Measurements from ENCODE around the gene FUNDC1.

FUNDC1 gene

GRCh38 chrX:44529310-44529709 is 13.3 kb downstream of the FUNDC1 start:
- no peaks in the 10 kb centered on the region for H3K27me3 ChIP-seq (ENCODE audit: insufficient read depth, low read length, poor library complexity)
- H4K20me1 ChIP-seq (ENCODE audit: insufficient read depth, low read length), result no peaks in the 10 kb centered on the region
- H3K4me3 ChIP-seq (ENCODE audit: low read depth in 1 of 2, low read length in 2 of 2), result no peak overlapping the region
- peaks cover 6% of the 10 kb centered on the region; the same call in 1 of the 2 replicates for H3K79me2 ChIP-seq (ENCODE audit: insufficient read depth, low read length)
- H3K4me1 ChIP-seq (ENCODE audit: insufficient read depth, low read length), result no peaks in the 10 kb centered on the region
- H3K27ac ChIP-seq (ENCODE audit: low read length), result no peak overlapping the region
- TF ChIP-seq CTCF (IDR thresholded peaks at IDR 0.05; ENCODE audit: borderline replicate concordance, extremely low read depth, low read length, poor library complexity, severe bottlenecking) (no peak), EZH2 (IDR thresholded peaks at IDR 0.05; ENCODE audit: borderline replicate concordance, low read depth, low read length, severe bottlenecking) (no peak)
- no peak for DNase-seq
- no peak overlapping the region for H3K4me2 ChIP-seq (ENCODE audit: insufficient read depth, low read length)
- H3K9me3 ChIP-seq (ENCODE audit: insufficient read depth, low read length, severe bottlenecking), result no peaks in the 10 kb centered on the region
- ATAC-seq (ENCODE audit: insufficient read depth, low read depth), result no peak
- peaks cover 7% of the 10 kb centered on the region; the same call in 1 of the 2 replicates for H3K36me3 ChIP-seq (ENCODE audit: insufficient read depth, low read length)
- no peak overlapping the region for H3K9ac ChIP-seq (ENCODE audit: low read depth, low read length)
- no peak overlapping the region for H2AFZ ChIP-seq (ENCODE audit: low read depth, low read length)

- no peaks in the 10 kb centered on the region for H4K20me1 ChIP-seq (ENCODE audit: insufficient read depth, low read length)
- no peak for TF ChIP-seq EZH2 (IDR thresholded peaks at IDR 0.05; ENCODE audit: borderline replicate concordance, low read depth, low read length, severe bottlenecking)
- TF ChIP-seq CTCF (IDR thresholded peaks at IDR 0.05; ENCODE audit: borderline replicate concordance, extremely low read depth, low read length, poor library complexity, severe bottlenecking), result no peak
- no peaks in the 10 kb centered on the region for H3K27me3 ChIP-seq (ENCODE audit: insufficient read depth, low read length, poor library complexity)
- H2AFZ ChIP-seq (ENCODE audit: low read depth, low read length), result no peak overlapping the region
- H3K27ac ChIP-seq (ENCODE audit: low read length), result no peak overlapping the region
- H3K4me3 ChIP-seq (ENCODE audit: low read depth in 1 of 2, low read length in 2 of 2), result no peak overlapping the region
- H3K36me3 ChIP-seq (ENCODE audit: insufficient read depth, low read length), result no peaks in the 10 kb centered on the region
- DNase-seq (no peak), ATAC-seq (ENCODE audit: insufficient read depth, low read depth) (no peak)
- H3K4me1 ChIP-seq (ENCODE audit: insufficient read depth, low read length), result no peaks in the 10 kb centered on the region
- H3K79me2 ChIP-seq (ENCODE audit: insufficient read depth, low read length), result no peaks in the 10 kb centered on the region
- H3K4me2 ChIP-seq (ENCODE audit: insufficient read depth, low read length), result no peak overlapping the region
- no peaks in the 10 kb centered on the region for H3K9me3 ChIP-seq (ENCODE audit: insufficient read depth, low read length, severe bottlenecking)
- no peak overlapping the region for H3K9ac ChIP-seq (ENCODE audit: low read depth, low read length)
Measured at GRCh38 chrX:44514272-44514671, 28.4 kb downstream of the FUNDC1 start.

- no peak for TF ChIP-seq EZH2 (IDR thresholded peaks at IDR 0.05; ENCODE audit: borderline replicate concordance, low read depth, low read length, severe bottlenecking)
- TF ChIP-seq CTCF (IDR thresholded peaks at IDR 0.05; ENCODE audit: borderline replicate concordance, extremely low read depth, low read length, poor library complexity, severe bottlenecking), result no peak
- no peaks in the 10 kb centered on the region for H4K20me1 ChIP-seq (ENCODE audit: insufficient read depth, low read length)
- H3K9ac ChIP-seq (ENCODE audit: low read depth, low read length), result no peak overlapping the region
- H2AFZ ChIP-seq (ENCODE audit: low read depth, low read length), result no peak overlapping the region
- H3K4me1 ChIP-seq (ENCODE audit: insufficient read depth, low read length), result no peaks in the 10 kb centered on the region
- ATAC-seq (ENCODE audit: insufficient read depth, low read depth) (no peak), DNase-seq (no peak)
- no peaks in the 10 kb centered on the region for H3K9me3 ChIP-seq (ENCODE audit: insufficient read depth, low read length, severe bottlenecking)
- H3K79me2 ChIP-seq (ENCODE audit: insufficient read depth, low read length), result no peaks in the 10 kb centered on the region
- no peaks in the 10 kb centered on the region for H3K27me3 ChIP-seq (ENCODE audit: insufficient read depth, low read length, poor library complexity)
- no peak overlapping the region for H3K27ac ChIP-seq (ENCODE audit: low read length)
- H3K36me3 ChIP-seq (ENCODE audit: insufficient read depth, low read length), result no peaks in the 10 kb centered on the region
- no peak overlapping the region for H3K4me3 ChIP-seq (ENCODE audit: low read depth in 1 of 2, low read length in 2 of 2)
- no peak overlapping the region for H3K4me2 ChIP-seq (ENCODE audit: insufficient read depth, low read length)
Measured at GRCh38 chrX:44507292-44507691, 35.4 kb downstream of the FUNDC1 start.

- no peak overlapping the region for H2AFZ ChIP-seq (ENCODE audit: low read depth, low read length)
- no peaks in the 10 kb centered on the region for H3K36me3 ChIP-seq (ENCODE audit: insufficient read depth, low read length)
- H3K9ac ChIP-seq (ENCODE audit: low read depth, low read length), result no peak overlapping the region
- H3K27ac ChIP-seq (ENCODE audit: low read length), result no peak overlapping the region
- no peaks in the 10 kb centered on the region for H4K20me1 ChIP-seq (ENCODE audit: insufficient read depth, low read length)
- H3K27me3 ChIP-seq (ENCODE audit: insufficient read depth, low read length, poor library complexity), result no peaks in the 10 kb centered on the region
- no peaks in the 10 kb centered on the region for H3K9me3 ChIP-seq (ENCODE audit: insufficient read depth, low read length, severe bottlenecking)
- no peak overlapping the region for H3K4me2 ChIP-seq (ENCODE audit: insufficient read depth, low read length)
- ATAC-seq (ENCODE audit: insufficient read depth, low read depth) (no peak), DNase-seq (no peak)
- H3K4me1 ChIP-seq (ENCODE audit: insufficient read depth, low read length), result no peaks in the 10 kb centered on the region
- TF ChIP-seq EZH2 (IDR thresholded peaks at IDR 0.05; ENCODE audit: borderline replicate concordance, low read depth, low read length, severe bottlenecking) (no peak), CTCF (IDR thresholded peaks at IDR 0.05; ENCODE audit: borderline replicate concordance, extremely low read depth, low read length, poor library complexity, severe bottlenecking) (no peak)
- no peak overlapping the region for H3K4me3 ChIP-seq (ENCODE audit: low read depth in 1 of 2, low read length in 2 of 2)
- no peaks in the 10 kb centered on the region for H3K79me2 ChIP-seq (ENCODE audit: insufficient read depth, low read length)
Measured at GRCh38 chrX:44506678-44507077, 36.0 kb downstream of the FUNDC1 start.

Measured in DND-41 (cell line).